Measurements from ENCODE around the gene HTR2C.
"Not testable (repeated sequence)": the region's sequence is repeated elsewhere in the genome, so short reads cannot be mapped to it uniquely, and the experiment has no call there.

The HTR2C gene

DNA sequence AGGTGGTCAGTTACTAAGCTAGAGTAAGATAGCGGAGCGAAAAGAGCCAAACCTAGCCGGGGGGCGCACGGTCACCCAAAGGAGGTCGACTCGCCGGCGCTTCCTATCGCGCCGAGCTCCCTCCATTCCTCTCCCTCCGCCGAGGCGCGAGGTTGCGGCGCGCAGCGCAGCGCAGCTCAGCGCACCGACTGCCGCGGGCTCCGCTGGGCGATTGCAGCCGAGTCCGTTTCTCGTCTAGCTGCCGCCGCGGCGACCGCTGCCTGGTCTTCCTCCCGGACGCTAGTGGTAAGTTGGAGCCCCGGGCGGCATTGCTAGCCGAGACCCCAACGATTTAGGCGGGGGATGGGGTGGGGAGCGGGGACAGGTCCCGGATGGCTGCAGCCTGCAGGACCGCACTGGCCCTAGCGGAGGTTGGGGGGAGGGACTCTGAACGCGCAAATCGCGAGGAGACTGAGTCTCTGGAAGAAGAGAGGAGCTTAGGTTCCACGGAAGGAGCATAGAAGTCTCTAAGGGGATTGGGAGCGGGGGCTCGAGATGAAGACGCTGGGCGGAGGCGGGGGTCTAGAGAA, 573 bp downstream of the HTR2C start:
- H3K27me3 ChIP-seq: peaks cover 72% of the 10 kb centered on the region
- no peak overlapping the region for H3K27ac ChIP-seq
- H3K4me1 ChIP-seq (ENCODE audit: control insufficient read depth in 1 of 2, insufficient read depth in 1 of 2, low read depth in 1 of 2, low read length in 1 of 2): no peaks in the 10 kb centered on the region
- no peaks in the 10 kb centered on the region for H3K9me3 ChIP-seq
- no peak overlapping the region for H3K4me3 ChIP-seq (ENCODE audit: low read depth in 1 of 2, low read length in 1 of 2)
- TF ChIP-seq, protein P1, sequence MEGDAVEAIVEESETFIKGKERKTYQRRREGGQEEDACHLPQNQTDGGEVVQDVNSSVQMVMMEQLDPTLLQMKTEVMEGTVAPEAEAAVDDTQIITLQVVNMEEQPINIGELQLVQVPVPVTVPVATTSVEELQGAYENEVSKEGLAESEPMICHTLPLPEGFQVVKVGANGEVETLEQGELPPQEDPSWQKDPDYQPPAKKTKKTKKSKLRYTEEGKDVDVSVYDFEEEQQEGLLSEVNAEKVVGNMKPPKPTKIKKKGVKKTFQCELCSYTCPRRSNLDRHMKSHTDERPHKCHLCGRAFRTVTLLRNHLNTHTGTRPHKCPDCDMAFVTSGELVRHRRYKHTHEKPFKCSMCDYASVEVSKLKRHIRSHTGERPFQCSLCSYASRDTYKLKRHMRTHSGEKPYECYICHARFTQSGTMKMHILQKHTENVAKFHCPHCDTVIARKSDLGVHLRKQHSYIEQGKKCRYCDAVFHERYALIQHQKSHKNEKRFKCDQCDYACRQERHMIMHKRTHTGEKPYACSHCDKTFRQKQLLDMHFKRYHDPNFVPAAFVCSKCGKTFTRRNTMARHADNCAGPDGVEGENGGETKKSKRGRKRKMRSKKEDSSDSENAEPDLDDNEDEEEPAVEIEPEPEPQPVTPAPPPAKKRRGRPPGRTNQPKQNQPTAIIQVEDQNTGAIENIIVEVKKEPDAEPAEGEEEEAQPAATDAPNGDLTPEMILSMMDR (IDR thresholded peaks at IDR 0.05): no peak
- no peaks in the 10 kb centered on the region for H3K36me3 ChIP-seq

DNA sequence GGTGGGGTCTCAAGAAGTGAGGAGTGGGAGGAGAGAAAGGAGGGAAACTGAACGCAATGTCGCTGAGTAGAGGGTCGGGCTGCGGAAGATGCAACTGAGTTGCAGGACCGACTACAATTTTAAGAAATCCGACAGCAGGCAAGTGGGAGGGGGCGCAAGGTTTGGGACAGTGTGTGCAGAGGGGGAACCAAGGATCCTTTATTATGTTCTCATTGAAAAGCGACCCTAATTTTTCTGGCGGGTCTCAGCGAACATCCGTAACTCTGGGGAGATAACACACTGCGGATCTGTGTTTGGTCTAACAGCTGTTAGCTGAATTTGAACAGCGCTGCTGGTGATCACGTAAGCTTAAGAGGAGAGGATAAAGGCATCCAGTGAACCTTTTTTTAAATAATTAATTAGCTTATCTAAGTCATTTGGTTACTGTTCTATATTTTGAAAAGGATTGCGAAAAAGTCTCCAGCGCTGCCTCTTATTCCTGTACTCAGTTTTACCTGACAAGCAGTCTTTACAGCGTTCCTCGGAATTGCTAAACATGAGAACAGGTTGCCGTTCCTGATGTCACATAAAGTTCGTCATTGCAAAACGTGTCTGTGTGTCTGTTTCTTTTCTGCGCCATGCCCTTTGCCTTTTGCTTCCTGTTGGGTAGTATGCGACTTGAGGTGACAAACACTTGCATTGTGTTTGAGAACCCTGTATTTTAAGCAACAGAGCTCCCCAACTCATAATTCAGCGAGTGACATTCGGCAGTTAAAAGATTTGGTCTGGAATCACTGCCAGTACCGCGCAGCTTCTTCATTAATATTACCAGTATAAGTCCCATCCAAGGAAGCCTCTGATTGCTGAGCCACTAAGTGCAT, 1.3 kb downstream of the HTR2C start:
- no peaks in the 10 kb centered on the region for H3K9me3 ChIP-seq
- TF ChIP-seq, protein P1 (IDR thresholded peaks at IDR 0.05): no peak
- H3K27ac ChIP-seq: no peak overlapping the region
- peaks cover 65% of the 10 kb centered on the region for H3K27me3 ChIP-seq
- no peaks in the 10 kb centered on the region for H3K4me1 ChIP-seq (ENCODE audit: control insufficient read depth in 1 of 2, insufficient read depth in 1 of 2, low read depth in 1 of 2, low read length in 1 of 2)
- H3K36me3 ChIP-seq: no peaks in the 10 kb centered on the region
- H3K4me3 ChIP-seq (ENCODE audit: low read depth in 1 of 2, low read length in 1 of 2): no peak overlapping the region

DNA sequence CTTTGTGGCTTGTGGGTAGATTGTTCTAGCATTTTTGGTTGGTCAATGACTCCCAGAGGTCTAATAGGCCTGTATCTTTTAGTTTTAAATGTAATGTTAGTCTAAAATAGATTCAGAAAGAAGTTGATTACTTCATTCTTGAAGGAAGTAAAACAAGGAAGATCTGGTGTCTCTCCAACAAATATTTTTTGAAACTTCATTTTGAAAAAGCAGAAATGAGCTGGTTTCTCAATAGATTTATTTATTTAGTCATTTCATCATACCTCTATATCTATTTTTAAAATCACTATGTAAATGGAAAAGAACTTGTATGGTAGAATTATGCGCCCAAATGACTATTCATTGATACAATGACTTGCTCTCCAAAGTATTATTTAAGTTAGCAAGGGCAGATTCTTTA, 7.2 kb downstream of the HTR2C start:
- Histone ChIP-seq H3K4me3 (ENCODE audit: low read depth in 1 of 2, low read length in 1 of 2) (no peak overlapping the region), H3K27me3 (peaks cover 6% of the 10 kb centered on the region), H3K27ac (no peak overlapping the region), H3K36me3 (no peaks in the 10 kb centered on the region), H3K9me3 (no peaks in the 10 kb centered on the region), H3K4me1 (ENCODE audit: control insufficient read depth in 1 of 2, insufficient read depth in 1 of 2, low read depth in 1 of 2, low read length in 1 of 2) (no peaks in the 10 kb centered on the region)
- TF ChIP-seq, protein P1 (IDR thresholded peaks at IDR 0.05): no peak

DNA sequence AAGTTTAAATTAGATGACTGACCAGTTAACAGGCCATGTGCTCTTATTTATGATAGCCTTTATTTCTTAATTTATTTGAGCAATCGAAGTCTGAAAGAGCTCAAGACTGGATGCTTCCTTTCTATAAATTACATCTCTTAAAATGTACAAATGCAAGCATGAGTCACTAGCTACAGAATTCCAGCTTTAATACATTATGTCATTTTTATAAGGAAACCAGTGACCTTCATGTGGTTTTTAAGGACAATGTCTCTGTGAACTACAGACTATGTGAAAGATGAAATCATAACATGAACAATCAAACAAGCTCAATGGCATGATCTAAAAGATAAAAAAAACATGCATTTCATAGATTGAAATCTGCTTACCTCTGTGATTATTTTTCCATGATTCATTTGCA, 15.4 kb downstream of the HTR2C start:
- Histone ChIP-seq H3K9me3 (no peaks in the 10 kb centered on the region), H3K27ac (no peak overlapping the region), H3K4me1 (ENCODE audit: control insufficient read depth in 1 of 2, insufficient read depth in 1 of 2, low read depth in 1 of 2, low read length in 1 of 2) (no peaks in the 10 kb centered on the region), H3K27me3 (no peaks in the 10 kb centered on the region), H3K36me3 (no peaks in the 10 kb centered on the region), H3K4me3 (ENCODE audit: low read depth in 1 of 2, low read length in 1 of 2) (no peak overlapping the region)
- TF ChIP-seq, protein P1 (IDR thresholded peaks at IDR 0.05): no peak

DNA sequence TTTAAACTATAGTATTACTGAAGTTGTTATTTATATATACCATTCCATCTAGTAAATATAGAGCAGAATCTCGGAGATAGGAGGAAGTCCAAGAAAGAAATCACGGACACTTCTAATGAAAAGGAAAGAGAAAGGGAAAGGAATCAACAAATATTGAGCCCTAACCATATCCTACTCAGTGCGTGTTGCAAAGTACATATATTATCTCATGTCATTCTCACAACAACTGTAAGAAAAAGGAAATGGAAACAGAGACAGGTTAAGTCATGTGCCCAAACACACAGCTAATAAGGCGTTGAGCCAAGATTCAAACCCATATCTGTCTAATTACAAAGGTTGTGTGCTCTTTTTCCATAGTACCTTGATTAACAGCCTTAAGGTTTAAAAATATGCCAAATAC, 16.0 kb downstream of the HTR2C start:
- H3K9me3 ChIP-seq: no peaks in the 10 kb centered on the region
- TF ChIP-seq, protein P1 (IDR thresholded peaks at IDR 0.05): no peak

DNA sequence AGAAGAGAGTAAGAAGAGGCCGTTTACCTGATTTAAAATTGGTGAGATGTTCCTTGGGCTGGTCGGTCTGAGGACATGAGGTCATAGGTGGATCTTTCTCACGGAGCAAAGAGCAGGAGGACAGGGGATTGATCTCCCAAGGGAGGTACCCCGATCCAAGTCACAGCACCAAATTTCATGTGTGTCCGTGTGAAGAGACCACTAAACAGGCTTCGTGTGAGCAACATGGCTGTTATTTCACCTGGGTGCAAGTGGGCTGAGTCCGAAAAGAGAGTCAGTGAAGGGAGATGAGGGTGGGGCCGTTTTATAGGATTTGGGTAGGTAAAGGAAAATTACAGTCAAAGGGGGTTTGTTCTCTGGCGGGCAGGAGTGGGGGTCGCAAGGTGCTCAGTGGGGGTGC, 22.7 kb downstream of the HTR2C start:
- H3K9me3 ChIP-seq; H3K36me3 ChIP-seq; H3K27ac ChIP-seq; H3K4me1 ChIP-seq (ENCODE audit: control insufficient read depth in 1 of 2, insufficient read depth in 1 of 2, low read depth in 1 of 2, low read length in 1 of 2); H3K27me3 ChIP-seq; H3K4me3 ChIP-seq (ENCODE audit: low read depth in 1 of 2, low read length in 1 of 2): not testable (repeated sequence)

More for the DNA sequence above, 16.0 kb downstream of the HTR2C start:
- no peak overlapping the region for H3K27ac ChIP-seq
- no peaks in the 10 kb centered on the region for H3K4me1 ChIP-seq (ENCODE audit: control insufficient read depth in 1 of 2, insufficient read depth in 1 of 2, low read depth in 1 of 2, low read length in 1 of 2)
- no peaks in the 10 kb centered on the region for H3K36me3 ChIP-seq
- H3K4me3 ChIP-seq (ENCODE audit: low read depth in 1 of 2, low read length in 1 of 2): no peak overlapping the region
- no peaks in the 10 kb centered on the region for H3K27me3 ChIP-seq

All from neutrophil (primary cell).